GM18867 (cell line): Measurements from ENCODE around the gene FFAR1.

Experiments used
- ATAC-seq: cut with Tn5 transposase; IDR thresholded peaks from one replicate; pipeline ENCODE4 v1.9.1; 2021; ENCODE audit warnings: mild to moderate bottlenecking, moderate library complexity; ENCODE audit not compliant: unreplicated experiment

FFAR1 gene

DNA sequence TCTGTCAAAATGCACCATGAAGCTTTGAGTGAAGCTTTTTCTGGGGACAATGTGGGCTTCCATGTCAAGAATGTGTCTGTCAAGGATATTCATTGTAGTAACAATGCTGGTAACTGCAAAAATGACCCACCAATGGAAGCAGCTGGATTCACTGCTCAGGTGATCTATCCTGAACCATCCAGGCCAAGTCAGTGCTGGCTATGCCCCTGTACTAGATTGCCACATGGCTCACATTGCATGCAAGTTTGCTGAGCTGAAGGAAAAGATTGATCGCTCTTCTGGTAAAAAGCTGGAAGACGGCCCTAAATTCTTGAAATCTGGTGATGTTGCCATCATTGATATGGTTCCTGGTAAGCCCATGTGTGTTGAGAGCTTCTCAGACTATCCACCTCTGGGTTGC, 35.8 kb downstream of the FFAR1 start:
- no peak for ATAC-seq

DNA sequence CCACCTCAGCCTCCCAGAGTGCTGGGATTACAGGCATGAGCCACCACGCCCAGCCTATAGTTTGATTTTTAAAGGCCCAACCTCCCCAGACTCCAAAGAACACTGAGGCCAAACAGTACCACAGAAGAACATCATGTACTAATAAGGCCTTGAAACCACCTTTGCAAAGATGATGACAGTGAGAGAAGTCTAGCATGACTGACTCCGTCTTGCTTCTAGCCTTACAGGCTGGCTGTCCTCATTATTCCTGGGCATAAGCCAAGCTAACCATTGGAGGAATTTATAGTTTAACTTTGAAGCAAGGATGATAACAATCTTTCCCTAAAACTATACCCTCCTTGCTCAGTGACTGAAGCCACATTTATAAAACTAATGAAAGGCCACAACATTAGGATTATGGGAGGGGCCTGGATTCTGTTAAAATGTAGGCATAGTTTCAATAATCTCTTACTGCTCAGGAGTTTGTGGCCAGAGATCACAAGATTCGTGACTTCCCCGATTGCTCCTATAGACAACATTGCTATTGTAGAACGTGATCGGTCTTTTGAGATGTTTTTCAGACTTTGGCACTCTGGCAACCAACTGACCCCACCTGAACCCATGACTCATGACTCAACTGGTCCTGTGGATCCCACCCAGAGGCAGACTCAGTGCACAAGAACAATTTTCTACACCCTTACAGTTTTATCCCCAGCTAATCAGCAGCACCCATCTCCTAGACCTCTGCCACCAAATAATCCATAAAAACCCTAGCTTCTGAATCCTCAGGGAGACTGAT, 40.8 kb downstream of the FFAR1 start:
- no peak for ATAC-seq

DNA sequence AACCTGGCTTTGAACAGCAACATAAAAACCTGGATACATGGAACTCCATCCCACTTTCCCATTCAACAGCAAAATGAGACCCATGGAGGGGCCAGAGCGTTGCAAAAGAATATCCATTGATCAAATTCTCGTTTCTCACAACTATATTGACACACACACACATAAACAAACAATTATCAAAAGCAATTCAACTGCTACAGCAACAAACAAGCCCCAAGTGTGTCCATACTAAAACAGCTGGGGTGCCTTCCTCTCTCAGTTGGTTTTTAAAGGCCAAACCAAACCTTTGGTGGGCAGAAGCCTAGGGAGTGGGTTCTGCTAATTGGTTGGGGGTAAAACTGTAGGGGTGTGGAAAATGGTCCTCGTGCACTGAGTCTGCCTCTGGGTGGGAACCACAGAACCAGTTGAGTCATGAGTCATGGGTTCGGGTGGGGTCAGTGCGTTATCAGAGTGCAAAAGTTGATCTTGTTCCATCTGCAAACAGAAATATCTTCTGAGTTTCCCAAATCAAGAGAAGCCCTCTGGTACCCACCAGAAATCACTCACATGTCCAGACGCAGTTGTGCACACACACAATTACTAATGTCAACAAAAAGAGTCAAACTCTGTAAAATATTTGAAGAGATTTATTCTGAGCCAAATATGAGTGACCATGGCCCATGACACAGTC, 41.6 kb downstream of the FFAR1 start:
- ATAC-seq: no peak

DNA sequence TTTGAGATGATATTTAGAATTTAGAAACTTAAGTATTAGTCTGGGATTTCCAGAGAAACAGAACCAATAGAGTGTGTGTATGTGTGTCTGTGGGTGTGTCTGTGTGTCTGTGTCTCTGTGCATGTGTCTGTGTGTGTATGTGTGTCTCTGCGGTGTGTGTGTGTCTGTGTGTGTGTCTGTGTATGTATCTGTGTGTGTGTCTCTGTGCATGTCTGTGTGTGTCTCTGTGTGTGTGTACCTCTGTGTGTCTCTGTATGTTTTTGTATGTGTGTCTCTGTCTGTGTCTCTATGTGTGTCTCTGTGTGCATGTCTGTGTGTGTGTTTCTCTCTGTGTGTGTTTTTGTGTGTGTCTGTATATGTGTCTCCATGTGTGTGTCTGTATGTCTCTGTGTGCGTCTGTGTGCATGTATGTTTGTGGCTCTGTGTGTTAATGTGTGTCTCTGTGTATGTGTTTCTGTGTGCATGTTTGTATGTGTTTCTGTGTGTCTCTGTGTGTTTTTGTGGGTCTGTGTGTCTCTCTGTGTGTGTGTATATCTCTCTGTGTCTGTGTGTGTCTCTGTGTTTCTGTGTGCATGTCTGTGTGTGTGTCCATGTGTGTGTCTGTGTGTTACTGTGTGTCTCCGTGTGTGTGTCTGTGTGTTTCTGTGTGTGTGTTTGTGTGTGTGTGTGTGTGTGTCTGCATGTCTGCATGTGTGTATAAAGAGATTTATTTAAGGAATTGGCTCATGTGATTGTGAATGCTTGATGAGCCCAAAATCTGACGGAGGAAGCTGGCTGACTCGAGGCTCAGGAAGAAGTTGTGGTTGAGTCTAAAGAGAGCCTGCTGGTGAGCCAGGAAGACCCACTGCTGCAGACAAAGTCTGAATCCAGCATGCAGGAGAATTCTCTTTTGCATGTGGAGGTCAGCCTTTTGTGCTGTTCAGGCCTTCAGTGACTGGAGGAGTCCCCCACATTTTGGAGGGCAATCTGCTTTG, 45.3 kb downstream of the FFAR1 start:
- no peak for ATAC-seq

DNA sequence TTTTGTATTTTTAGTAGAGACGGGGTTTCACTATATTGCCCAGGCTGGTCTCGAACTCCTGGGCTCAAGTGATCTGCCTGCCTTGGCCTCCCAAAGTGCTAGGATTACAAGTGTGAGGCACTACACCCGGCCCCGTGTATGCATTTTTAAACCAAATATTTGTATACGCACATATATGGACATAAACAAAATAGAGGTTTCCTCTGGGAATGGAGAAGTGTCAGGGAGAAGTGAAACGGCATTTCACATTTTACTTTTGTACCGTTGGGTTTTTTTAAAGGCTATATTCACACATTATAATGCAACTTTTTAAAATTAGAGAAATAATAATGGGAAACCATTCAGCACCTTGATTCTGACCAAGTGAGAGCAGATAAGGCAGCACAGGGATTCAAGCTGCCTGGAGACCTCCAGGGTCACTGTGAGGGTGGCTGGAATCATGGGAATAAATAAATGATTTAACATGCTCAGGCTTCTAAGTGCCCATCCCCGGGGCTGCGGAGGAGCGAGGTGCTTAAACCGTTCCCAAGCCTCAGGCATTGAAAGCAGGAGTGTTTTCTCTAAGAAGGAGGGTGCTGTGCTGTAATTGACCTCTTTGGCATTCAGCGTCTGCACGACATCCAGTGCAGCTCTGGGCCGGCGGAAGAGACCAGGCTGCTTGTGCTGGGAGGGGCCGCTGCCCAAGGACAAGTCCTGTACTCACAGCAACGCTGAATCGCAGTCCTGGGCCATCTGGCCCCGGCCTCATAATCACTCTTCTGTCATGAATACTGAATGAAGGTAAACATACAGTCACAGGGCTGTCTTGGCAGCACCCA, 47.9 kb downstream of the FFAR1 start:
- ATAC-seq: no peak

DNA sequence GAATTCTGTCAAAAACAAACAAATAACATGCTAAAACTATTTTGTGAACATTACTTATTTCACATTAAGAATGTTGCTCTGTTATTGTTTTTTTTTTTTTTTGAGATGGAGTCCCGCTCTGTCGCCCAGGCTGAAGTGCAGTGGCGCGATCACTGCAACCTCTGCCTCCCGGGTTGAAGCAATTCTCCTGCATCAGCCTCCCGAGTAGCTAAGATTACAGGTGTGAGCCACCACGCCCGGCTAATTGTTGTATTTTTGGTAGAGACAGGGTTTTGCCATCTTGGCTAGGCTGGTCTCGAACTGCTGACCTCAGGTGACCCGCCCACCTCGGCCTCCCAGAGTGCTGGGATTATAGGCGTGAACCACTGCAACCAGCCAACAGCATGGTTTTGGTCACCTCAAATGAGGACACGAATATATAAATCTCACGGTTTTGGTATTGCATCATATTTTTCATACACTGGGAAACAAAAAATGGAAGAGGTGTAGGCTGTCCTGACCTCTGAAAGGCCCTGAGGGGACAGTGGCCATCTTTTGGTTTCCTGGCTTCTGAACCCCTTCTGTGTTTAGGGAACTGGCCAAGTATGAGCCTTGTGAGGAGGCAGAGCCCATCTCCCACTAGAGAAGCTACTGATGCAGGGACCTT, 48.7 kb downstream of the FFAR1 start:
- no peak for ATAC-seq

DNA sequence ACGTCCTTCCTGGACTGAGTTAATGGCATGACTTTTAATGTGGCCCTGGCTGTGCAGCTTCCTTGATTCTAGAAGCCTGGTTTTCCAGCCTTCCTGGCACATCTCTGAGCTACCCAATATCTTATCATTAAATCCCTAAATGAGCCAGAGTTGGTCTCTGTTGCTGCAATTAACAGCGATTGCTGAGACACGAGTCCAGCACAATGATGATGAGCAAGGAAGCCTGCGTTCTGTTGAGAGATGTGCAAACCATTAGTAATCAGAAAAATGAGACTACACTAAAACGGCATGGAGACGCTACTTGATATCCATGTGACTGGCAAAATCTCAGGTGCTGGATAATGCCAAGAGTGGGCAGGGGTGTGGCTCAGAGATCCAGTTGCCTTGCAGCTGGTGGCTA, 49.4 kb downstream of the FFAR1 start:
- ATAC-seq: no peak
